ENCODE measurements around the gene EIF4G1.
A peak's percentile ranks its signal among the peaks of the same experiment; 100 is the strongest.

- TF ChIP-seq, protein P1, sequence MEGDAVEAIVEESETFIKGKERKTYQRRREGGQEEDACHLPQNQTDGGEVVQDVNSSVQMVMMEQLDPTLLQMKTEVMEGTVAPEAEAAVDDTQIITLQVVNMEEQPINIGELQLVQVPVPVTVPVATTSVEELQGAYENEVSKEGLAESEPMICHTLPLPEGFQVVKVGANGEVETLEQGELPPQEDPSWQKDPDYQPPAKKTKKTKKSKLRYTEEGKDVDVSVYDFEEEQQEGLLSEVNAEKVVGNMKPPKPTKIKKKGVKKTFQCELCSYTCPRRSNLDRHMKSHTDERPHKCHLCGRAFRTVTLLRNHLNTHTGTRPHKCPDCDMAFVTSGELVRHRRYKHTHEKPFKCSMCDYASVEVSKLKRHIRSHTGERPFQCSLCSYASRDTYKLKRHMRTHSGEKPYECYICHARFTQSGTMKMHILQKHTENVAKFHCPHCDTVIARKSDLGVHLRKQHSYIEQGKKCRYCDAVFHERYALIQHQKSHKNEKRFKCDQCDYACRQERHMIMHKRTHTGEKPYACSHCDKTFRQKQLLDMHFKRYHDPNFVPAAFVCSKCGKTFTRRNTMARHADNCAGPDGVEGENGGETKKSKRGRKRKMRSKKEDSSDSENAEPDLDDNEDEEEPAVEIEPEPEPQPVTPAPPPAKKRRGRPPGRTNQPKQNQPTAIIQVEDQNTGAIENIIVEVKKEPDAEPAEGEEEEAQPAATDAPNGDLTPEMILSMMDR (IDR thresholded peaks at IDR 0.05): no peak
- TF ChIP-seq EP300 (IDR thresholded peaks at IDR 0.05) (no peak), POLR2A (IDR thresholded peaks at IDR 0.05) (peak in 1 of 2 donors; percentile 71), POLR2AphosphoS5 (IDR thresholded peaks at IDR 0.05) (peak; percentile 6 to 51 (median 15))
Measured at GRCh38 chr3:184298759-184299487, 15.5 kb upstream of the EIF4G1 start, which contains the start of gene PSMD2.

Measured in suprapubic skin (tissue), 4 donors.